WTC11 (cell line): ENCODE results near the gene PNPLA4. TPM values are rescaled to one million over a fixed set of nuclear protein-coding genes. Genes with fewer than 3 reads are reported as not detected.

Experiments used
- ATAC-seq: fragments of 200-7000 bp; cut with Tn5 transposase; 2 replicates; pipeline ENCODE4 v1.10.0; 2021; ENCODE audit warnings: mild to moderate bottlenecking, moderate library complexity
- CTCF ChIA-PET: fragments of 300-600 bp; sonication (Branson Sonifier 250); formaldehyde crosslinking; loops from one replicate; lab custom pipeline; 2021; ENCODE audit warnings: antibody characterized with exemption; lab: Charles Lee
- POLR2A ChIA-PET: fragments of 350-600 bp; sonication (Branson Sonifier 250); formaldehyde crosslinking; loops from one replicate; lab custom pipeline; 2021; ENCODE audit warnings: antibody characterized with exemption; lab: Charles Lee
- DNase-seq: peaks from one replicate; pipeline ENCODE4 v3.0.0; 2021; ENCODE audit warnings: low spot score
- H3K27ac Mint-ChIP-seq: 2 replicates; pipeline ENCODE4 v1.8.0; 2021; ENCODE audit warnings: mixed read lengths
- H3K27me3 Mint-ChIP-seq: 2 replicates; pipeline ENCODE4 v1.8.0; 2021; ENCODE audit warnings: low read depth, mild to moderate bottlenecking, moderate library complexity, mixed read lengths
- H3K36me3 Mint-ChIP-seq: 2 replicates; pipeline ENCODE4 v1.8.0; 2021; ENCODE audit warnings: mixed read lengths
- H3K4me1 Mint-ChIP-seq: 2 replicates; pipeline ENCODE4 v1.8.0; 2022; ENCODE audit warnings: mixed read lengths
- H3K4me3 Mint-ChIP-seq: 2 replicates; pipeline ENCODE4 v1.8.0; 2021; ENCODE audit warnings: mild to moderate bottlenecking, moderate library complexity, mixed read lengths
- H3K9me3 Mint-ChIP-seq: 2 replicates; pipeline ENCODE4 v1.8.0; 2021; ENCODE audit warnings: mixed read lengths
- ATF2 ChIP-seq: sonication (generic); formaldehyde crosslinking; IDR thresholded peaks from 2 replicates; pipeline ENCODE4 v1.8.1; 2022; ENCODE audit warnings: low read depth, missing genetic modification reagents, borderline replicate concordance
- ATF3 ChIP-seq: sonication (generic); formaldehyde crosslinking; conservative IDR thresholded peaks from 2 replicates; pipeline ENCODE4 v1.8.1; 2022; ENCODE audit warnings: mild to moderate bottlenecking, missing genetic modification reagents
- ATF6 ChIP-seq: sonication (generic); formaldehyde crosslinking; IDR thresholded peaks from 2 replicates; pipeline ENCODE4 v1.8.1; 2023; ENCODE audit warnings: mild to moderate bottlenecking, missing genetic modification reagents
- CREM ChIP-seq: sonication (generic); formaldehyde crosslinking; IDR thresholded peaks from 2 replicates; pipeline ENCODE4 v1.8.1; 2022; ENCODE audit warnings: mild to moderate bottlenecking, missing genetic modification reagents, moderate library complexity
- CTCF ChIP-seq: fragments of 200-600 bp; IDR thresholded peaks from 2 replicates; pipeline ENCODE4 v1.8.0; 2022; ENCODE audit warnings: antibody characterized with exemption
- FOXK1 ChIP-seq: sonication (generic); formaldehyde crosslinking; IDR thresholded peaks from 2 replicates; pipeline ENCODE4 v1.8.0; 2022; ENCODE audit warnings: mild to moderate bottlenecking, moderate library complexity, missing genetic modification reagents
- FOXP4 ChIP-seq: sonication (generic); formaldehyde crosslinking; IDR thresholded peaks from 2 replicates; pipeline ENCODE4 v1.8.0; 2022; ENCODE audit warnings: mild to moderate bottlenecking, missing genetic modification reagents
- IRF1 ChIP-seq: sonication (generic); formaldehyde crosslinking; IDR thresholded peaks from 2 replicates; pipeline ENCODE4 v1.8.0; 2023; ENCODE audit warnings: missing genetic modification reagents
- NFE2L1 ChIP-seq: sonication (generic); formaldehyde crosslinking; IDR thresholded peaks from 2 replicates; pipeline ENCODE4 v1.8.1; 2023; ENCODE audit warnings: missing genetic modification reagents
- PRDM15 ChIP-seq: sonication (generic); formaldehyde crosslinking; IDR thresholded peaks from 2 replicates; pipeline ENCODE4 v1.8.0; 2022; ENCODE audit warnings: missing genetic modification reagents
- RORB ChIP-seq: fragments of 250-450 bp; sonication (Bioruptor Pico); IDR thresholded peaks from 2 replicates; pipeline ENCODE4 v1.9.0; 2021; ENCODE audit warnings: mild to moderate bottlenecking
- SP1 ChIP-seq: sonication (generic); formaldehyde crosslinking; conservative IDR thresholded peaks from 2 replicates; pipeline ENCODE4 v1.8.1; 2022; ENCODE audit warnings: missing genetic modification reagents
- TP53 ChIP-seq: sonication (generic); formaldehyde crosslinking; IDR thresholded peaks from 2 replicates; pipeline ENCODE4 v1.8.1; 2023; ENCODE audit warnings: mild to moderate bottlenecking, missing genetic modification reagents
- ZBTB21 ChIP-seq: sonication (generic); formaldehyde crosslinking; IDR thresholded peaks from 2 replicates; pipeline ENCODE4 v1.8.1; 2023; ENCODE audit warnings: mild to moderate bottlenecking, missing genetic modification reagents, borderline replicate concordance
- ZNF138 ChIP-seq: sonication (generic); formaldehyde crosslinking; conservative IDR thresholded peaks from 2 replicates; pipeline ENCODE4 v1.8.1; 2022; ENCODE audit warnings: mild to moderate bottlenecking, moderate library complexity, missing genetic modification reagents
- ZNF396 ChIP-seq: fragments of 250-450 bp; sonication (Bioruptor Pico); IDR thresholded peaks from 2 replicates; pipeline ENCODE4 v1.8.0; 2021; ENCODE audit warnings: mild to moderate bottlenecking, moderate library complexity, borderline replicate concordance
- ZNF425 ChIP-seq: fragments of 250-450 bp; sonication (Bioruptor Pico); conservative IDR thresholded peaks from 2 replicates; pipeline ENCODE4 v1.9.0; 2021; ENCODE audit warnings: mild to moderate bottlenecking
- ZSCAN18 ChIP-seq: fragments of 250-450 bp; sonication (Bioruptor Pico); IDR thresholded peaks from 2 replicates; pipeline ENCODE4 v2.1.2; 2022; ENCODE audit warnings: mild to moderate bottlenecking, moderate library complexity
- total RNA-seq: library from RNA; stranded (reverse); gene quantifications from 3 replicates; pipeline ENCODE4 v1.2.3, GENCODE V29; 2021

Gene PNPLA4
- total RNA-seq, 1 experiment from 2014 or later: 11.7 TPM

GRCh38 chrX:7950865-7951264, 23.7 kb upstream of the PNPLA4 start:
- TF ChIP-seq SP1 (no peak), FOXP4 (CRISPR knock-in tag) (no peak), CTCF (no peak), FOXK1 (CRISPR knock-in tag) (no peak), ATF6 (no peak), IRF1 (CRISPR knock-in tag) (no peak), ZNF396 (CRISPR knock-in tag) (no peak), NFE2L1 (CRISPR knock-in tag) (no peak), ATF3 (CRISPR knock-in tag) (no peak), ZNF138 (CRISPR knock-in tag) (no peak), PRDM15 (no peak), ZBTB21 (CRISPR knock-in tag) (no peak), RORB (no peak), TP53 (CRISPR knock-in tag) (no peak), ZNF425 (no peak), CREM (CRISPR knock-in tag) (no peak), ZSCAN18 (no peak), ATF2 (CRISPR knock-in tag) (no peak)
- TF ChIP-seq, all 79 proteins: peak for 0
- H3K27ac Mint-ChIP-seq: no peak overlapping the region
- ATAC-seq: no peak
- H3K9me3 Mint-ChIP-seq: peaks cover 5% of the 10 kb centered on the region
- POLR2A ChIA-PET: no interaction called here
- no peak for DNase-seq
- H3K4me3 Mint-ChIP-seq: no peak overlapping the region
- H3K36me3 Mint-ChIP-seq: peaks cover under 1% of the 10 kb centered on the region; the same call in 1 of the 2 replicates
- CTCF ChIA-PET: no interaction called here
- H3K4me1 Mint-ChIP-seq: peaks cover 9% of the 10 kb centered on the region
- H3K27me3 Mint-ChIP-seq: no peaks in the 10 kb centered on the region
